ENCODE measurements around the gene GPT2.
A peak's percentile ranks its signal among the peaks of the same experiment; 100 is the strongest.

The GPT2 gene

GRCh38 chr16:46926470-46927225 lies 42.5 kb downstream of the GPT2 start:
- no peak overlapping the region for H3K4ac ChIP-seq (ENCODE audit: low read depth in 1 of 2, low read length in 2 of 2)
- no peaks in the 10 kb centered on the region for H3K9me3 ChIP-seq (ENCODE audit: control insufficient read depth, low read length)
- no peaks in the 10 kb centered on the region for H3K4me1 ChIP-seq (ENCODE audit: control insufficient read depth, insufficient read depth, low read depth, low read length)
- no peak overlapping the region for H2BK120ac ChIP-seq (ENCODE audit: low read depth, low read length)
- H3K27ac ChIP-seq (ENCODE audit: low read length, poor library complexity, severe bottlenecking) = no peak overlapping the region
- no peak overlapping the region for H3K4me3 ChIP-seq (ENCODE audit: insufficient read depth in 1 of 2, low read depth in 1 of 2, low read length in 2 of 2)
- WGBS = 98% methylated on average over 12 of the region's 13 CpGs
- no peak overlapping the region for H4K91ac ChIP-seq (ENCODE audit: low read length)
- H2BK5ac ChIP-seq (ENCODE audit: low read depth, low read length, poor library complexity, severe bottlenecking) = no peak overlapping the region
- no peak overlapping the region for H3K9ac ChIP-seq (ENCODE audit: low read length)
- peaks cover 37 to 83% of the 10 kb centered on the region in 2 experiments for H3K36me3 ChIP-seq (ENCODE audit: control insufficient read depth in 1 of 2, insufficient read depth in 2 of 2, low read depth in 1 of 2, low read length in 2 of 2)
- H2AK5ac ChIP-seq (ENCODE audit: low read length, severe bottlenecking) = no peak overlapping the region
- no peaks in the 10 kb centered on the region for H3K79me1 ChIP-seq (replicated peaks; ENCODE audit: low read length, poor library complexity, severe bottlenecking)
- H4K8ac ChIP-seq (ENCODE audit: low read length) = no peak overlapping the region
- H3K18ac ChIP-seq (ENCODE audit: low read depth in 1 of 2, low read length in 2 of 2) = no peak overlapping the region
- DNase-seq = no peak
- no peak overlapping the region for H3K14ac ChIP-seq (ENCODE audit: low read length in 2 of 2)
- no peak overlapping the region for H3K23ac ChIP-seq (ENCODE audit: low read length in 2 of 2)
- no peak overlapping the region for H2BK12ac ChIP-seq (ENCODE audit: low read length in 2 of 2)
- H2AFZ ChIP-seq (ENCODE audit: low read depth, low read length) = no peak overlapping the region
- H2BK15ac ChIP-seq (ENCODE audit: low read depth, poor library complexity, severe bottlenecking) = no peak overlapping the region
- no peaks in the 10 kb centered on the region for H3K27me3 ChIP-seq (ENCODE audit: control insufficient read depth in 1 of 2, insufficient read depth in 1 of 2, low read length in 2 of 2)
- H3K4me2 ChIP-seq (ENCODE audit: low read length, poor library complexity, severe bottlenecking) = no peak overlapping the region

GRCh38 chr16:46927273-46927672 lies 43.1 kb downstream of the GPT2 start:
- 99% methylated on average over 8 of the region's 8 CpGs for WGBS
- H3K4ac ChIP-seq (ENCODE audit: low read depth in 1 of 2, low read length in 2 of 2) = no peak overlapping the region

GRCh38 chr16:46928811-46929210 lies 44.6 kb downstream of the GPT2 start:
- H3K9me3 ChIP-seq (ENCODE audit: control insufficient read depth, low read length) = no peaks in the 10 kb centered on the region
- H3K14ac ChIP-seq (ENCODE audit: low read length in 2 of 2) = no peak overlapping the region
- H2BK15ac ChIP-seq (ENCODE audit: low read depth, poor library complexity, severe bottlenecking) = no peak overlapping the region
- no peaks in the 10 kb centered on the region for H3K4me1 ChIP-seq (ENCODE audit: control insufficient read depth, insufficient read depth, low read depth, low read length)
- H3K79me1 ChIP-seq (replicated peaks; ENCODE audit: low read length, poor library complexity, severe bottlenecking) = no peaks in the 10 kb centered on the region
- H3K18ac ChIP-seq (ENCODE audit: low read depth in 1 of 2, low read length in 2 of 2) = no peak overlapping the region
- no peak overlapping the region for H3K27ac ChIP-seq (ENCODE audit: low read length, poor library complexity, severe bottlenecking)
- H3K4me3 ChIP-seq (ENCODE audit: insufficient read depth in 1 of 2, low read depth in 1 of 2, low read length in 2 of 2) = no peak overlapping the region
- no peak overlapping the region for H3K4ac ChIP-seq (ENCODE audit: low read depth in 1 of 2, low read length in 2 of 2)
- DNase-seq = no peak
- H2AK5ac ChIP-seq (ENCODE audit: low read length, severe bottlenecking) = no peak overlapping the region
- H3K36me3 ChIP-seq (ENCODE audit: control insufficient read depth in 1 of 2, insufficient read depth in 2 of 2, low read depth in 1 of 2, low read length in 2 of 2) = peaks cover 30 to 63% of the 10 kb centered on the region in 2 experiments
- peak overlapping the region in 1 of 2 experiments; percentile 54 for H3K23ac ChIP-seq (ENCODE audit: low read length in 2 of 2)
- WGBS = 90% methylated on average over 15 of the region's 15 CpGs
- no peaks in the 10 kb centered on the region for H3K27me3 ChIP-seq (ENCODE audit: control insufficient read depth in 1 of 2, insufficient read depth in 1 of 2, low read length in 2 of 2)
- no peak overlapping the region for H2AFZ ChIP-seq (ENCODE audit: low read depth, low read length)
- no peak overlapping the region for H2BK12ac ChIP-seq (ENCODE audit: low read length in 2 of 2)
- no peak overlapping the region for H4K8ac ChIP-seq (ENCODE audit: low read length)
- H3K9ac ChIP-seq (ENCODE audit: low read length) = no peak overlapping the region
- H4K91ac ChIP-seq (ENCODE audit: low read length) = no peak overlapping the region
- H2BK5ac ChIP-seq (ENCODE audit: low read depth, low read length, poor library complexity, severe bottlenecking) = no peak overlapping the region
- no peak overlapping the region for H2BK120ac ChIP-seq (ENCODE audit: low read depth, low read length)
- no peak overlapping the region for H3K4me2 ChIP-seq (ENCODE audit: low read length, poor library complexity, severe bottlenecking)

More at GRCh38 chr16:46927273-46927672, 43.1 kb downstream of the GPT2 start:
- no peaks in the 10 kb centered on the region for H3K79me1 ChIP-seq (replicated peaks; ENCODE audit: low read length, poor library complexity, severe bottlenecking)
- H2AFZ ChIP-seq (ENCODE audit: low read depth, low read length) = no peak overlapping the region
- H3K36me3 ChIP-seq (ENCODE audit: control insufficient read depth in 1 of 2, insufficient read depth in 2 of 2, low read depth in 1 of 2, low read length in 2 of 2) = peaks cover 37 to 78% of the 10 kb centered on the region in 2 experiments
- H3K9ac ChIP-seq (ENCODE audit: low read length) = no peak overlapping the region
- H2BK12ac ChIP-seq (ENCODE audit: low read length in 2 of 2) = no peak overlapping the region
- H3K4me3 ChIP-seq (ENCODE audit: insufficient read depth in 1 of 2, low read depth in 1 of 2, low read length in 2 of 2) = no peak overlapping the region
- no peak overlapping the region for H3K23ac ChIP-seq (ENCODE audit: low read length in 2 of 2)
- no peak overlapping the region for H2BK120ac ChIP-seq (ENCODE audit: low read depth, low read length)
- no peak overlapping the region for H4K91ac ChIP-seq (ENCODE audit: low read length)
- H3K14ac ChIP-seq (ENCODE audit: low read length in 2 of 2) = no peak overlapping the region
- H3K4me1 ChIP-seq (ENCODE audit: control insufficient read depth, insufficient read depth, low read depth, low read length) = no peaks in the 10 kb centered on the region
- no peak overlapping the region for H3K27ac ChIP-seq (ENCODE audit: low read length, poor library complexity, severe bottlenecking)
- no peak for DNase-seq
- H4K8ac ChIP-seq (ENCODE audit: low read length) = no peak overlapping the region
- H3K4me2 ChIP-seq (ENCODE audit: low read length, poor library complexity, severe bottlenecking) = no peak overlapping the region
- no peaks in the 10 kb centered on the region for H3K9me3 ChIP-seq (ENCODE audit: control insufficient read depth, low read length)
- H2BK5ac ChIP-seq (ENCODE audit: low read depth, low read length, poor library complexity, severe bottlenecking) = no peak overlapping the region
- no peak overlapping the region for H3K18ac ChIP-seq (ENCODE audit: low read depth in 1 of 2, low read length in 2 of 2)
- no peaks in the 10 kb centered on the region for H3K27me3 ChIP-seq (ENCODE audit: control insufficient read depth in 1 of 2, insufficient read depth in 1 of 2, low read length in 2 of 2)
- H2AK5ac ChIP-seq (ENCODE audit: low read length, severe bottlenecking) = no peak overlapping the region
- no peak overlapping the region for H2BK15ac ChIP-seq (ENCODE audit: low read depth, poor library complexity, severe bottlenecking)

GRCh38 chr16:46929378-46930332 lies 45.5 kb downstream of the GPT2 start:
- Histone ChIP-seq H4K91ac (ENCODE audit: low read length) (no peak overlapping the region), H2BK5ac (ENCODE audit: low read depth, low read length, poor library complexity, severe bottlenecking) (no peak overlapping the region), H2AFZ (ENCODE audit: low read depth, low read length) (no peak overlapping the region), H2BK15ac (ENCODE audit: low read depth, poor library complexity, severe bottlenecking) (no peak overlapping the region), H3K14ac (ENCODE audit: low read length in 2 of 2) (no peak overlapping the region), H3K9ac (ENCODE audit: low read length) (no peak overlapping the region), H2BK12ac (ENCODE audit: low read length in 2 of 2) (no peak overlapping the region), H3K4me1 (ENCODE audit: control insufficient read depth, insufficient read depth, low read depth, low read length) (no peaks in the 10 kb centered on the region), H3K9me3 (ENCODE audit: control insufficient read depth, low read length) (no peaks in the 10 kb centered on the region), H3K4ac (ENCODE audit: low read depth in 1 of 2, low read length in 2 of 2) (no peak overlapping the region), H4K8ac (ENCODE audit: low read length) (peak overlapping the region; percentile 53), H2AK5ac (ENCODE audit: low read length, severe bottlenecking) (no peak overlapping the region), H3K23ac (ENCODE audit: low read length in 2 of 2) (no peak overlapping the region), H2BK120ac (ENCODE audit: low read depth, low read length) (no peak overlapping the region), H3K18ac (ENCODE audit: low read depth in 1 of 2, low read length in 2 of 2) (no peak overlapping the region), H3K36me3 (ENCODE audit: control insufficient read depth in 1 of 2, insufficient read depth in 2 of 2, low read depth in 1 of 2, low read length in 2 of 2) (peaks cover 22 to 54% of the 10 kb centered on the region in 2 experiments), H3K4me3 (ENCODE audit: insufficient read depth in 1 of 2, low read depth in 1 of 2, low read length in 2 of 2) (no peak overlapping the region), H3K27me3 (ENCODE audit: control insufficient read depth in 1 of 2, insufficient read depth in 1 of 2, low read length in 2 of 2) (no peaks in the 10 kb centered on the region), H3K27ac (ENCODE audit: low read length, poor library complexity, severe bottlenecking) (no peak overlapping the region), H3K4me2 (ENCODE audit: low read length, poor library complexity, severe bottlenecking) (no peak overlapping the region), H3K79me1 (replicated peaks; ENCODE audit: low read length, poor library complexity, severe bottlenecking) (no peaks in the 10 kb centered on the region)
- 74% methylated on average over 41 of the region's 43 CpGs for WGBS
- DNase-seq = peak; percentile 52

All from mesenchymal stem cell (in vitro differentiated cells and primary cell).